Astrocyte (in vitro differentiated cells and primary cell): ENCODE results near the gene PLCL2.

ENCODE experiments used
- EZH2 ChIP-seq: IDR thresholded peaks from 2 replicates; pipeline ENCODE4 v1.6.1; 2012; ENCODE audit warnings: mild to moderate bottlenecking, low read length, inconsistent platforms; ENCODE audit not compliant: insufficient read depth
- TF ChIP-seq, protein P1 (sequence below): IDR thresholded peaks from 2 replicates; pipeline ENCODE4 v1.5.1; 2011; ENCODE audit warnings: low read depth, mild to moderate bottlenecking, inconsistent platforms, low read length, moderate library complexity; ENCODE audit not compliant: insufficient read depth

DNA sequence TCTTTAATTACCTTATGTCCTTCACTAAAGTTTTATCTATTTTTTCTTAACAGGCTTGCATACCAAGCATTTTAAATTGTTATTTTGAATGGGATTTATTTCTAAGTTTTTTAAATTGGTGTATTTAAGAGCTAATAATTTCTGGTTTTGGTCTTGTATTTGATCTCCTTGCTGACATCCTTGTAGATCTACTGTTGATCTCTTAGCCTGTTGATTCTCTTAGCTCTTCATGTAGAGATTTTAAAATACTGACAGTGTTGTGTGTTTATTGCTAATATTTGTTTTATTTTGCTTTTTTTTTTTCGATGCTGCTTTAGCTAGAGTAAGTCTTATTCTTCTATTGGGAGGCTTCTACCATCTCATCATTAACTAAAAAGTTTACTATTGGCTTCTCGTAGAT, 65.5 kb downstream of the PLCL2 start:
- TF ChIP-seq, protein P1, sequence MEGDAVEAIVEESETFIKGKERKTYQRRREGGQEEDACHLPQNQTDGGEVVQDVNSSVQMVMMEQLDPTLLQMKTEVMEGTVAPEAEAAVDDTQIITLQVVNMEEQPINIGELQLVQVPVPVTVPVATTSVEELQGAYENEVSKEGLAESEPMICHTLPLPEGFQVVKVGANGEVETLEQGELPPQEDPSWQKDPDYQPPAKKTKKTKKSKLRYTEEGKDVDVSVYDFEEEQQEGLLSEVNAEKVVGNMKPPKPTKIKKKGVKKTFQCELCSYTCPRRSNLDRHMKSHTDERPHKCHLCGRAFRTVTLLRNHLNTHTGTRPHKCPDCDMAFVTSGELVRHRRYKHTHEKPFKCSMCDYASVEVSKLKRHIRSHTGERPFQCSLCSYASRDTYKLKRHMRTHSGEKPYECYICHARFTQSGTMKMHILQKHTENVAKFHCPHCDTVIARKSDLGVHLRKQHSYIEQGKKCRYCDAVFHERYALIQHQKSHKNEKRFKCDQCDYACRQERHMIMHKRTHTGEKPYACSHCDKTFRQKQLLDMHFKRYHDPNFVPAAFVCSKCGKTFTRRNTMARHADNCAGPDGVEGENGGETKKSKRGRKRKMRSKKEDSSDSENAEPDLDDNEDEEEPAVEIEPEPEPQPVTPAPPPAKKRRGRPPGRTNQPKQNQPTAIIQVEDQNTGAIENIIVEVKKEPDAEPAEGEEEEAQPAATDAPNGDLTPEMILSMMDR: no peak
- TF ChIP-seq EZH2: no peak
